ENCODE results near the gene NPTX1. TPM values are rescaled to one million over a fixed set of nuclear protein-coding genes. Genes with fewer than 3 reads are reported as not detected.

The NPTX1 gene
- total and polyA plus RNA-seq, 7 experiments from 2014 or later: 0.11 to 98.0 (median 0.35) TPM; not detected in 3

DNA sequence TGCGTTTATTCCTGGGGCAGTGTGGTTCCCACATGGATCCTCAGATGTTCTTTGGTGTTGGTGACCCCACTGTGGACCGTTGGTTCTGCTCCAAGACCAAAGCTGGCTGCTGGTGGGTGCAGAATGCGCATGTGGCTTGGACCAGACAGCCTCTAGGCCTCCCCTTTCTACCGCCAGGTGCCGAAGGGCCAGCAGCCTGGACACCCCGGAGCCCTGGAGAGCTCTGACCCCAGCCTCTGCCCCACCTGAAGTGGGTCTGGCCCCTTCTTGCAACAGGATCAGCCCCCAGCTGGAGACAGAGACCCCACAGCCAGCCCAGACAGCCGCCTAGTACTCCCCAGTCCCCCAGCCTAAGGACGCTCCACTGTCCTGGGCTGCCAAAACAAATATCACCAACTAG is 18.4 kb downstream of the NPTX1 start:
- peaks cover 0 to 1% (median 0%) of the 10 kb centered on the region in 11 donors for H3K9me3 Mint-ChIP-seq
- ChIA-PET POLR2A (interaction anchor here (0.6 kb wide), 1 partner anchor 192 kb away, joined by 3 read pairs; no protein-coding TSS in a partner anchor), CTCF (no interaction called here)
- H3K4me3 ChIP-seq (ENCODE audit: low read length): no peak overlapping the region
- H3K9me3 ChIP-seq (ENCODE audit: control insufficient read depth in 2 of 3, low read length in 3 of 3): no peaks in the 10 kb centered on the region
- peaks cover 0 to 7% (median 0%) of the 10 kb centered on the region in 3 experiments for H3K36me3 ChIP-seq (ENCODE audit: control insufficient read depth in 2 of 3, insufficient read depth in 3 of 3, low read length in 3 of 3)
- peaks cover 9 to 35% (median 26%) of the 10 kb centered on the region in 5 donors for H3K27me3 Mint-ChIP-seq
- peak overlapping the region in 2 of 9 donors; percentile 28 to 71 for H3K27ac Mint-ChIP-seq
- peaks cover 0 to 35% (median 15%) of the 10 kb centered on the region in 7 donors for H3K4me1 Mint-ChIP-seq
- intact Hi-C loops (cut with micrococcal nuclease): loop anchor here (10.0 kb wide), 5 partner anchors 247 to 1407 kb away; partner anchors contain the start of genes BAIAP2 (in 1 of the 2), FAAP100 (in 1 of the 2) and P4HB (in 1 of the 2)
- H3K36me3 Mint-ChIP-seq: peaks cover 0 to 3% (median 0%) of the 10 kb centered on the region in 5 donors
- no peak for DNase-seq
- peaks cover 0 to 3% of the 10 kb centered on the region in 2 donors for H3K27me3 ChIP-seq (ENCODE audit: control insufficient read depth in 2 of 2, insufficient read depth in 2 of 2, low read length in 2 of 2)
- H3K4me3 Mint-ChIP-seq: no peak overlapping the region
- peaks cover 11 to 14% of the 10 kb centered on the region in 2 donors for H3K4me1 ChIP-seq (ENCODE audit: control insufficient read depth in 2 of 2, insufficient read depth in 2 of 2, low read length in 2 of 2)
- no peak overlapping the region for H3K27ac ChIP-seq (ENCODE audit: low read depth, low read length)
- ATAC-seq: no peak

DNA sequence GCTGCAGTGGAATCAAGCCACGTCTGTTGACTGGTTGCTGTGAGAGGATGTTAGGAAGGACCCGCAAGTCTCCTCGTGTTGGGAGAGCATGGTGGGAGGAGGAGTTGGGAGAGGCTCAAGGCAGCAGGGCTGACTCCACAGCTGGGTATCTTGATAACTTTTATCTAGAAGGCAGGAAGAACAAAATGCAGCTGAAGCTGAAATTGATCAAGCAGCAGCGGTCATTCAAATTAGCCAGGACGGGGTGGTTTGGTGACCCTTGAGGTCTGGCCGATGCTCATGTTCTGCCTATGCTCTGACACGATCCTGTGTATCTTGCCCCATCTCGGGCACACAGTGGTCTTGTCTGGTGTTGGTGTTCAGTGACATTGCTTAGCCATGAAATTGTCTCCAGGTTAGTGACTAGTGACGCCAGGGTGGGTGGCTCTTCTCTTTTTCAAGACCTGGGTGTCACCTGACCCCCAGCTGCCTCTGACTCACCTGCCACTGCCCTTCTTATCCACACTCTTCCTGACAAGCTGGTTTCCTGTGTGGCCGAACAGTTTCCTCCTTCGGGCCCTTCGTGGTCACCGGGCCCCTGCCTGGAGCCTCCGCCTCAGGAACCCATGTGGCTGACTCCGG is 19.1 kb downstream of the NPTX1 start:
- Mint-ChIP-seq H3K27ac (peak overlapping the region in 2 of 9 donors; percentile 28 to 49), H3K27me3 (peaks cover 9 to 35% (median 26%) of the 10 kb centered on the region in 5 donors), H3K4me3 (peak overlapping the region in 6 of 10 donors; percentile 6 to 54 (median 20)), H3K36me3 (peaks cover 0 to 3% (median 0%) of the 10 kb centered on the region in 5 donors), H3K9me3 (peaks cover 0 to 1% (median 0%) of the 10 kb centered on the region in 11 donors), H3K4me1 (peaks cover 0 to 35% (median 15%) of the 10 kb centered on the region in 7 donors)
- H3K27ac ChIP-seq (ENCODE audit: low read depth, low read length): no peak overlapping the region
- ChIA-PET POLR2A (interaction anchor here (0.6 kb wide), 1 partner anchor 191 kb away, joined by 3 read pairs; no protein-coding TSS in a partner anchor), CTCF (no interaction called here)
- no peaks in the 10 kb centered on the region for H3K9me3 ChIP-seq (ENCODE audit: control insufficient read depth in 2 of 3, low read length in 3 of 3)
- peaks cover 11 to 14% of the 10 kb centered on the region in 2 donors for H3K4me1 ChIP-seq (ENCODE audit: control insufficient read depth in 2 of 2, insufficient read depth in 2 of 2, low read length in 2 of 2)
- H3K4me3 ChIP-seq (ENCODE audit: low read length): no peak overlapping the region
- peaks cover 0 to 7% (median 0%) of the 10 kb centered on the region in 3 experiments for H3K36me3 ChIP-seq (ENCODE audit: control insufficient read depth in 2 of 3, insufficient read depth in 3 of 3, low read length in 3 of 3)
- peaks cover 0 to 3% of the 10 kb centered on the region in 2 donors for H3K27me3 ChIP-seq (ENCODE audit: control insufficient read depth in 2 of 2, insufficient read depth in 2 of 2, low read length in 2 of 2)
- ATAC-seq: no peak
- no peak for DNase-seq
- intact Hi-C loops (cut with micrococcal nuclease): loop anchor here (10.0 kb wide), 5 partner anchors 247 to 1407 kb away; partner anchors contain the start of genes BAIAP2 (in 1 of the 2), FAAP100 (in 1 of the 2) and P4HB (in 1 of the 2)

DNA sequence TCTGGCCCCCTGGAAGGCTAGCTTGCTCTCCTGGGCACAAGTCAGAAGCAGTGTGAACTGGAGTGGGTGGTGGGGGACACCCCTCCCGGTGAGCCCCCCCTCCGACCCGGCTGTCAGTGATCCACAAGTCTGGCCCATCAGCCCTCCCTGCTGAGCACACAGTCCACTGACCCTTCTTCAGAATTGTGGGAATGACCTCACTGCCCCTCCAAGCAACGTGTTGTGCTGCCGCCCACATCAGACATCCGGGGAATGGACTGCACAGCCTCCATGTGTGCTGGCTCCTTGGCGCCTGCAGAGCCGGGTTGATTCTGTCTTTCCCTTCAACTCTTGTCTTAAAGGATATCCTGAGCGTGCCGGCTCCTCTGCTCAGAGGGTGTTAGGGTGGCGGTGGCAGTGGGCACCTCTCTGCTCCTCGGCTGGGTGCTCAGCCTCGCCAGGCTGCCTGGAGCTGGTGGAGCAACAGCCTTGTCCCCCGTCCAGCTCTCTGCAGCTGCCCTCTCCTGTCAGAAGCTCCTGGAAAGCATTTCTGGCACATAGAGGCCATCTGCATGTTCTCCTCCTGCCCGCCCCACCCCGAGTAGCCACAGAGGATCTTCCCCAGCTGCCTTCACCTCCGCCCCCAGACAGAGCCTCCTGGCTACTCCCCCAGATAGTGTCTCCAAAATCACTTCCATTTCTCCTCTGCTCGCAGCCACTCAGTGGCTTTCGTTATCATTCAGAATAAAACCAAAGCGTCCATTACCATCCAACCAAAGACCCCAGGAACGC is 19.8 kb downstream of the NPTX1 start:
- ATAC-seq (no peak), DNase-seq (no peak)
- Mint-ChIP-seq H3K36me3 (peaks cover 0 to 3% (median 0%) of the 10 kb centered on the region in 5 donors), H3K4me1 (peaks cover 0 to 35% (median 15%) of the 10 kb centered on the region in 7 donors), H3K27me3 (peaks cover 9 to 33% (median 21%) of the 10 kb centered on the region in 5 donors), H3K27ac (peak overlapping the region in 4 of 9 donors; percentile 46 to 69 (median 56)), H3K4me3 (peak overlapping the region in 6 of 10 donors; percentile 21 to 61 (median 26)), H3K9me3 (peaks cover 0 to 2% (median 0%) of the 10 kb centered on the region in 11 donors)
- Histone ChIP-seq H3K4me1 (ENCODE audit: control insufficient read depth in 2 of 2, insufficient read depth in 2 of 2, low read length in 2 of 2) (peaks cover 11 to 14% of the 10 kb centered on the region in 2 donors), H3K36me3 (ENCODE audit: control insufficient read depth in 2 of 3, insufficient read depth in 3 of 3, low read length in 3 of 3) (peaks cover 0 to 7% (median 0%) of the 10 kb centered on the region in 3 experiments), H3K27ac (ENCODE audit: low read depth, low read length) (no peak overlapping the region), H3K9me3 (ENCODE audit: control insufficient read depth in 2 of 3, low read length in 3 of 3) (no peaks in the 10 kb centered on the region), H3K27me3 (ENCODE audit: control insufficient read depth in 2 of 2, insufficient read depth in 2 of 2, low read length in 2 of 2) (peaks cover 0 to 3% of the 10 kb centered on the region in 2 donors), H3K4me3 (ENCODE audit: low read length) (no peak overlapping the region)
- CTCF ChIA-PET: no interaction called here
- POLR2A ChIA-PET: interaction anchor here (0.7 kb wide), 1 partner anchor 416 kb away, joined by 3 read pairs; no protein-coding TSS in a partner anchor
- intact Hi-C loops (cut with micrococcal nuclease): loop anchor here (10.0 kb wide), 5 partner anchors 248 to 1408 kb away; partner anchors contain the start of genes BAIAP2 (in 1 of the 2), FAAP100 (in 1 of the 2) and P4HB (in 1 of the 2)

DNA sequence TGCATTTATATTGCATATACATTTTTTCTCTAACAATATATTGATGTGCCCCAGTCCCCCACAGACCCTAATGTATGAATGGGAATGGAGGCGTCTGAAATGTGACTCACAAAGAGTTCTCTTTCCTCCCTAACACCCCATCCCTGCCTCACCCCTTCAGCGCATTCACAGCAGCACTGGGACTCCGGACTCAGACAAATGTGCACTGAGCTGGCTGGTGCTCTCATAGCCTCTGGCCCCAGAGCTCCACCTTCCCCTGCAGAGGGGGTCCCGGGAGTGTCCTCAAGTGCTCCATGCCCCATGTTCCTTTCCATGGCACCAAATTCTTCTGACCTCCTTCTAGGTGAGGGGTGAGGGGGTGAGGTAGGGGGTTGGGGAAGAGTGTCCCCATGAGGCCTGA is 20.6 kb downstream of the NPTX1 start:
- H3K27ac Mint-ChIP-seq: peak overlapping the region; percentile 84 to 98 (median 95)
- H3K4me1 Mint-ChIP-seq: peaks cover 0 to 35% (median 15%) of the 10 kb centered on the region in 7 donors
- H3K36me3 ChIP-seq (ENCODE audit: control insufficient read depth in 2 of 3, insufficient read depth in 3 of 3, low read length in 3 of 3): peaks cover 0 to 7% (median 0%) of the 10 kb centered on the region in 3 experiments
- peaks cover 0 to 2% (median 0%) of the 10 kb centered on the region in 11 donors for H3K9me3 Mint-ChIP-seq
- peaks cover 0 to 3% of the 10 kb centered on the region in 2 donors for H3K27me3 ChIP-seq (ENCODE audit: control insufficient read depth in 2 of 2, insufficient read depth in 2 of 2, low read length in 2 of 2)
- intact Hi-C loops (cut with micrococcal nuclease): loop anchor here (2.0 to 10.0 kb wide), 7 partner anchors 19 to 1409 kb away; partner anchors contain the start of genes BAIAP2 (in 1 of the 2), FAAP100 (in 1 of the 2), P4HB (in 1 of the 2) and RPTOR (in 1 of the 2)
- H3K4me3 Mint-ChIP-seq: peak overlapping the region; percentile 86 to 98 (median 92)
- ATAC-seq: no peak
- POLR2A ChIA-PET: interaction anchor here (0.5 to 1.7 kb wide), 3 partner anchors 436 to 560 kb away, joined by 3 to 7 read pairs (median 4); no protein-coding TSS in a partner anchor
- H3K27ac ChIP-seq (ENCODE audit: low read depth, low read length): peak overlapping the region; percentile 100
- H3K27me3 Mint-ChIP-seq: peaks cover 4 to 28% (median 21%) of the 10 kb centered on the region in 5 donors
- CTCF ChIA-PET: no interaction called here
- no peak overlapping the region for H3K4me3 ChIP-seq (ENCODE audit: low read length)
- no peaks in the 10 kb centered on the region for H3K9me3 ChIP-seq (ENCODE audit: control insufficient read depth in 2 of 3, low read length in 3 of 3)
- peaks cover 0 to 3% (median 0%) of the 10 kb centered on the region in 5 donors for H3K36me3 Mint-ChIP-seq
- DNase-seq: no peak
- H3K4me1 ChIP-seq (ENCODE audit: control insufficient read depth in 2 of 2, insufficient read depth in 2 of 2, low read length in 2 of 2): peaks cover 11 to 14% of the 10 kb centered on the region in 2 donors

DNA sequence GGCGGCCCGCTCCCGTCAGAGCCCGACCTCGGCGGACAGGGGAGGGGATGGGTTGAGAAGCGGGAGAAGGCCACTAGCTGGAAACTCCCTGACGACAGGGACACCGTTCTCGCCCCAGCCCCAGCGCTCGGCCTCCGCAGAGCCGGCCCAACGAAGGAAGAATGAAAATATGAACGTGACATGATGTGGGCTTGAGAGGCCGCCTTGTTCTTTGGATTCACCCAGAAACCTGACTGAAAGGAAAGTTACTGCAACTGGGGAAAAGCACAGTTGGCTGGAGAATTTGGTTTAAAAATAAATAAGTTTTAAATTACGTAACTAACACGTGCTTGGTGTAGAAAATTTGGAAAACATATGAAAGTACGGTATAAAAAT is 21.1 kb downstream of the NPTX1 start:
- no peaks in the 10 kb centered on the region for H3K9me3 ChIP-seq (ENCODE audit: control insufficient read depth in 2 of 3, low read length in 3 of 3)
- peaks cover 11 to 14% of the 10 kb centered on the region in 2 donors for H3K4me1 ChIP-seq (ENCODE audit: control insufficient read depth in 2 of 2, insufficient read depth in 2 of 2, low read length in 2 of 2)
- Mint-ChIP-seq H3K9me3 (peaks cover 0 to 2% (median 0%) of the 10 kb centered on the region in 11 donors), H3K4me3 (peak overlapping the region; percentile 86 to 98 (median 92)), H3K4me1 (peaks cover 0 to 35% (median 15%) of the 10 kb centered on the region in 7 donors), H3K27ac (peak overlapping the region; percentile 89 to 99 (median 95)), H3K27me3 (peaks cover 0 to 25% (median 21%) of the 10 kb centered on the region in 5 donors), H3K36me3 (peaks cover 0 to 3% (median 0%) of the 10 kb centered on the region in 5 donors)
- peaks cover 0 to 7% (median 0%) of the 10 kb centered on the region in 3 experiments for H3K36me3 ChIP-seq (ENCODE audit: control insufficient read depth in 2 of 3, insufficient read depth in 3 of 3, low read length in 3 of 3)
- DNase-seq (no peak), ATAC-seq (peak; percentile 28)
- peak overlapping the region; percentile 83 for H3K4me3 ChIP-seq (ENCODE audit: low read length)
- H3K27ac ChIP-seq (ENCODE audit: low read depth, low read length): peak overlapping the region; percentile 100
- CTCF ChIA-PET: no interaction called here
- intact Hi-C loops (cut with micrococcal nuclease): loop anchor here (2.0 to 10.0 kb wide), 7 partner anchors 19 to 1409 kb away; partner anchors contain the start of genes BAIAP2 (in 1 of the 2), FAAP100 (in 1 of the 2), P4HB (in 1 of the 2) and RPTOR (in 1 of the 2)
- POLR2A ChIA-PET: interaction anchor here (0.5 to 1.8 kb wide), 20 partner anchors 9 to 580 kb away, joined by 3 to 11 read pairs (median 4); partner anchors contain the start of gene RPTOR
- H3K27me3 ChIP-seq (ENCODE audit: control insufficient read depth in 2 of 2, insufficient read depth in 2 of 2, low read length in 2 of 2): peaks cover 0 to 3% of the 10 kb centered on the region in 2 donors

Measured in naive thymus-derived CD4-positive, alpha-beta T cell (primary cell).